Measurements from ENCODE around the gene CSMD2. TPM values are rescaled to one million over a fixed set of nuclear protein-coding genes. Genes with fewer than 3 reads are reported as not detected.

CSMD2 gene
- total RNA-seq, 2 experiments from 2014 or later = not detected

GRCh38 chr1:33905241-33905640 is 259.8 kb downstream of the CSMD2 start:
- DNase-seq (ENCODE audit: low spot score) = no peak
- BruUV-seq (replicated peaks) = no TSS peak
- CTCF ChIA-PET (ENCODE audit: unreplicated experiment) = no interaction called here

GRCh38 chr1:33903210-33903589 is 261.8 kb downstream of the CSMD2 start:
- intact Hi-C loops (cut with micrococcal nuclease; ENCODE audit: unreplicated experiment) = no loop called here
- no peaks in the 10 kb centered on the region for H3K79me2 ChIP-seq (ENCODE audit: insufficient read depth, low read depth, low read length)
- H4K20me1 ChIP-seq (ENCODE audit: insufficient read depth, low read length) = no peaks in the 10 kb centered on the region
- H3K9me3 ChIP-seq (ENCODE audit: low read length) = no peaks in the 10 kb centered on the region
- ChIA-PET CTCF (ENCODE audit: unreplicated experiment) (no interaction called here), POLR2A (interaction anchor here (0.7 kb wide), 1 partner anchor 20 kb away, joined by 3 read pairs; no protein-coding TSS in a partner anchor)
- H3K9me2 ChIP-seq (ENCODE audit: insufficient read depth, low read length) = no peaks in the 10 kb centered on the region
- peak overlapping the region; percentile 59 for H3K4me2 ChIP-seq (ENCODE audit: low read length)
- BruUV-seq (replicated peaks) = no TSS peak
- TF ChIP-seq CTCF (conservative IDR thresholded peaks at IDR 0.05; ENCODE audit: low read length) = no peak
- no peak for TF ChIP-seq EZH2phosphoT487 (IDR thresholded peaks at IDR 0.05; ENCODE audit: borderline replicate concordance, low read depth, low read length)
- H3K4me1 ChIP-seq (ENCODE audit: insufficient read depth, low read length, poor library complexity, severe bottlenecking) = peaks cover 22% of the 10 kb centered on the region
- H3K27ac ChIP-seq (ENCODE audit: low read depth, low read length, poor library complexity, severe bottlenecking) = no peak overlapping the region
- H3K36me3 ChIP-seq (ENCODE audit: insufficient read depth, low read length) = no peaks in the 10 kb centered on the region
- peak overlapping the region; percentile 24 for H3K4me3 ChIP-seq (ENCODE audit: low read depth, low read length, poor library complexity, severe bottlenecking)
- no peak for DNase-seq (ENCODE audit: low spot score)
- H2AFZ ChIP-seq (ENCODE audit: low read length) = peak overlapping the region; percentile 67

More at GRCh38 chr1:33905241-33905640, 259.8 kb downstream of the CSMD2 start:
- no peaks in the 10 kb centered on the region for H3K36me3 ChIP-seq (ENCODE audit: insufficient read depth, low read length)
- intact Hi-C loops (cut with micrococcal nuclease; ENCODE audit: unreplicated experiment) = no loop called here
- no peaks in the 10 kb centered on the region for H3K9me2 ChIP-seq (ENCODE audit: insufficient read depth, low read length)
- H3K4me1 ChIP-seq (ENCODE audit: insufficient read depth, low read length, poor library complexity, severe bottlenecking) = peaks cover 22% of the 10 kb centered on the region
- H3K27ac ChIP-seq (ENCODE audit: low read depth, low read length, poor library complexity, severe bottlenecking) = no peak overlapping the region
- POLR2A ChIA-PET = no interaction called here
- H4K20me1 ChIP-seq (ENCODE audit: insufficient read depth, low read length) = no peaks in the 10 kb centered on the region
- H2AFZ ChIP-seq (ENCODE audit: low read length) = no peak overlapping the region
- H3K4me3 ChIP-seq (ENCODE audit: low read depth, low read length, poor library complexity, severe bottlenecking) = no peak overlapping the region
- TF ChIP-seq EZH2phosphoT487 (IDR thresholded peaks at IDR 0.05; ENCODE audit: borderline replicate concordance, low read depth, low read length) (no peak), CTCF (conservative IDR thresholded peaks at IDR 0.05; ENCODE audit: low read length) (no peak)
- no peaks in the 10 kb centered on the region for H3K79me2 ChIP-seq (ENCODE audit: insufficient read depth, low read depth, low read length)
- H3K9me3 ChIP-seq (ENCODE audit: low read length) = no peaks in the 10 kb centered on the region
- no peak overlapping the region for H3K4me2 ChIP-seq (ENCODE audit: low read length)

DNA sequence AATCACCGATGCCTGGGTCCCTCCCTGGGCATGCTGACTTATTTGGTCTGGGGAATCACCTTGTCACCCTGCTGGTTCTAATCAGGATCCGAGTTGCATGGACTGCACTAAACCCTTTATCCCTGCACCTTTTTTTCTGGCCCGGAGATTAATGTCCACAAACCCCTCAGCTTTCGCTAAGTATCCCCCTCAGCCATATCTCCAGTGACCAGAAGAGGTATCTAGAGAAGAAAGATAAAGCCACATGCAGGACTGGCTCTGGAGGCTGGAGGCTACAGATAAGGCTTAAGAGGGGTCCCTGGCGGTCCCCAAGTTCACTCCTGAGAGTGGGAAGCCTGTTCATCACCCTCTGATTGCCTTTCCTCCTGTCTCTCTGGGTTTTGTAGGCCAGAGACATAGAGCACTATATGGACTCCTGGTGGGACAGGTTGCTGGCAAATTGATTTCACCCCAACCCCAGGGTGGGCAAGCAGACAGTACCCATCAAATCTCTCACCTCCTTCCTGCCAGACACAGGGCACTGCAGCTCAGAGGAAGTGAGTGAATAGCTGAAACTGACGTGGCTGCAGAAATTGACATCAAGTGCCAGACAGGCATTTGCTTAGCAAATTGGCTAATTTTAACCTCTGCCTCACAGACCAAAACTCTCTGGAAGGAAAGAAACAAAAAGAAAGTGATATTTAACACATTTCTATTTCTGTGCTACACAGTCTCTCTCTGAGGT is 262.4 kb downstream of the CSMD2 start:
- Histone ChIP-seq H3K9me2 (ENCODE audit: insufficient read depth, low read length) (no peaks in the 10 kb centered on the region), H2AFZ (ENCODE audit: low read length) (peak overlapping the region; percentile 67), H3K4me1 (ENCODE audit: insufficient read depth, low read length, poor library complexity, severe bottlenecking) (peaks cover 22% of the 10 kb centered on the region), H3K27ac (ENCODE audit: low read depth, low read length, poor library complexity, severe bottlenecking) (no peak overlapping the region), H3K4me3 (ENCODE audit: low read depth, low read length, poor library complexity, severe bottlenecking) (peak overlapping the region; percentile 24), H3K4me2 (ENCODE audit: low read length) (peak overlapping the region; percentile 59), H3K36me3 (ENCODE audit: insufficient read depth, low read length) (no peaks in the 10 kb centered on the region), H3K79me2 (ENCODE audit: insufficient read depth, low read depth, low read length) (no peaks in the 10 kb centered on the region), H3K9me3 (ENCODE audit: low read length) (no peaks in the 10 kb centered on the region), H4K20me1 (ENCODE audit: insufficient read depth, low read length) (no peaks in the 10 kb centered on the region)
- no peak for TF ChIP-seq EZH2phosphoT487 (IDR thresholded peaks at IDR 0.05; ENCODE audit: borderline replicate concordance, low read depth, low read length)
- TF ChIP-seq CTCF (conservative IDR thresholded peaks at IDR 0.05; ENCODE audit: low read length) = no peak
- BruUV-seq (replicated peaks) = no TSS peak
- intact Hi-C loops (cut with micrococcal nuclease; ENCODE audit: unreplicated experiment) = no loop called here
- peak; percentile 20 for DNase-seq (ENCODE audit: low spot score)
- POLR2A ChIA-PET = interaction anchor here (0.7 kb wide), 1 partner anchor 20 kb away, joined by 3 read pairs; no protein-coding TSS in a partner anchor
- CTCF ChIA-PET (ENCODE audit: unreplicated experiment) = interaction anchor here (0.6 kb wide), 1 partner anchor 568 kb away, joined by 3 read pairs; no protein-coding TSS in a partner anchor
